Suppressor macrophage (primary cell): ENCODE results near the gene AKT3.
"Not testable (repeated sequence)": the region's sequence is repeated elsewhere in the genome, so short reads cannot be mapped to it uniquely, and the experiment has no call there.

Experiments
- DNase-seq, 4 experiments: peaks; one replicate each; pipeline ENCODE4 v3.0.0-alpha.2; 2020 to 2022

Gene AKT3

GRCh38 chr1:243686159-243686558 is 163.9 kb downstream of the AKT3 start:
- peak in 2 of 4 experiments; percentile 5 to 7 for DNase-seq

- no peak for DNase-seq
Observed at GRCh38 chr1:243680860-243681259, 169.2 kb downstream of the AKT3 start.

GRCh38 chr1:243672539-243673074 is 177.4 kb downstream of the AKT3 start:
- no peak for DNase-seq

- DNase-seq, result no peak
Observed at GRCh38 chr1:243667591-243667990, 182.5 kb downstream of the AKT3 start.

- DNase-seq, result peak in 3 of 4 experiments; percentile 4 to 10 (median 10)
Observed at GRCh38 chr1:243667133-243667532, 182.9 kb downstream of the AKT3 start.

GRCh38 chr1:243663651-243664050 is 186.4 kb downstream of the AKT3 start:
- DNase-seq, result peak in 1 of 4 experiments; percentile 1

- DNase-seq, result not testable (repeated sequence)
Observed at GRCh38 chr1:243662169-243662568, 187.9 kb downstream of the AKT3 start.

GRCh38 chr1:243658594-243659105 is 191.4 kb downstream of the AKT3 start:
- peak in 2 of 4 experiments; percentile 30 to 40 for DNase-seq

GRCh38 chr1:243657793-243658192 is 192.2 kb downstream of the AKT3 start:
- no peak for DNase-seq

GRCh38 chr1:243649530-243649929 is 200.5 kb downstream of the AKT3 start:
- not testable (repeated sequence) for DNase-seq

GRCh38 chr1:243646841-243647240 is 203.2 kb downstream of the AKT3 start:
- DNase-seq, result no peak

- no peak for DNase-seq
Observed at GRCh38 chr1:243645281-243645680, 204.8 kb downstream of the AKT3 start.

GRCh38 chr1:243642936-243643335 is 207.1 kb downstream of the AKT3 start:
- peak; percentile 30 to 77 (median 56) for DNase-seq

- DNase-seq, result no peak
Observed at GRCh38 chr1:243639027-243639658, 210.9 kb downstream of the AKT3 start.

GRCh38 chr1:243638186-243638585 is 211.9 kb downstream of the AKT3 start:
- no peak for DNase-seq

GRCh38 chr1:243628476-243628907 is 221.6 kb downstream of the AKT3 start:
- no peak for DNase-seq

GRCh38 chr1:243623841-243624240 is 226.2 kb downstream of the AKT3 start:
- DNase-seq, result peak; percentile 3 to 73 (median 26)

- DNase-seq, result no peak
Observed at GRCh38 chr1:243621973-243622372, 228.1 kb downstream of the AKT3 start.

GRCh38 chr1:243620096-243620495 is 229.9 kb downstream of the AKT3 start:
- DNase-seq, result no peak

GRCh38 chr1:243609698-243610097 is 240.3 kb downstream of the AKT3 start:
- DNase-seq, result no peak

GRCh38 chr1:243605604-243606003 is 244.4 kb downstream of the AKT3 start:
- no peak for DNase-seq

- no peak for DNase-seq
Observed at GRCh38 chr1:243601720-243602119, 248.3 kb downstream of the AKT3 start.

GRCh38 chr1:243598433-243598832 is 251.6 kb downstream of the AKT3 start:
- peak; percentile 66 to 90 (median 79) for DNase-seq

GRCh38 chr1:243597383-243597782 is 252.7 kb downstream of the AKT3 start:
- no peak for DNase-seq
